ENCODE data around the gene CTSS.
"Not testable (repeated sequence)": the region's sequence is repeated elsewhere in the genome, so short reads cannot be mapped to it uniquely, and the experiment has no call there.

Gene CTSS

DNA sequence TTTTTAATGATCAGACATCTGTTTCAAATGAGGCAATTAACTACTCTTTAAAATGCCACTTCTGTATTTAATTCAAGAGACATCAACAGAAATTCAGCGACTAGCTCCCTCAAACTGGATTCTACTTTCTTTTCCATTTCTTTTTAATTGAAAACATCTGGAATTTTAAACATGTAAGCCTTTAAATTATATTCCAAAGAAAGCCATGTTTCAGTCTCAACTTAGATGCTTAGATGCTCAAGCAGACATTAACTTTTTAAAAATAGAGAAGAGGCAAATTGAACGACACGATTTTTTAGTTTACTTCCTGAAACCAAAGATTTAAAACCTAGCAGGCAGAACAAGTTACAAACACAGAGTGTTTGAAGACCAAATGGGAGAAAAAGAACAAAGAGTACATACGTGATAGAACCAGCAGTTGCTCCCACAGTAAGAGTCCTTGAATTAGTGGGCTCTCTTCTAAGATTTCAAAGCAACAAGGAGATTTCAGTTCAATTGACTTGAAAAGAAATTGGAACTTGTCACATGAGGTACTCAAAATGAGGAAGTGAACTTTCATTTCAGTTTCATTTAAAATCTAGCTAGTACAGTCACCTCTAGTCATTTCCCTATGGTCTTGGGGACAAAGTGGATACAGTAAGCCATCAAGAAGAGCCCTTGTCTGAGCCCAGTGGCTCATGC, at the start of gene CTSS:
Gene CTSS (minus strand): TSS at position 483 of the 681 bp plus-strand sequence. CDS start 1,015 bp downstream, outside the sequence.
- DNase-seq = no peak

GRCh38 chr1:150813028-150813707, 47.6 kb upstream of the CTSS start:
- DNase-seq = no peak

GRCh38 chr1:150810958-150811659, 45.5 kb upstream of the CTSS start:
- DNase-seq = no peak

GRCh38 chr1:150809651-150810050, 44.1 kb upstream of the CTSS start:
- DNase-seq = no peak

- no peak for DNase-seq
Measured at GRCh38 chr1:150808846-150809245, 43.3 kb upstream of the CTSS start.

DNA sequence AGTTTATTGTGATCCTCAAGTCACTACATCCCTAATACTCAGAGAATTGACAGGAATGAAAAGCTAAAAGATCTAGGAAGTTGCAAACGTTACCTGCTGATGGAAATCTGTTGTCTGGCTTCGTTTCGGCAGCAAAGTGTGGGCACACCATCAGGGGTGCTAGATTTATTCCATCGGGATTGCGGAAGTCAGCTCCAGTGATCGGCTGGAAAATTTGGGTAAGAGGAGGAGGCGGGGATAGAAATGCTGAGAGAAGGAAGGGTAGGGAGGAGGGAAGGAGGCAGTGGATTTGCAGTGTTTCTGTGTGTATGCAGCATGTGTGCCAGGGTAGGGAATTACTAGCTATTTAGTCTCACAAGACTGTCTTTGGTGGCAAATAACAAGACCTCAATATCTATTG, 42.5 kb upstream of the CTSS start, which contains the start of gene CTSK:
Gene CTSK (minus strand): TSS at position 140 of the 400 bp plus-strand sequence. CDS start 1,455 bp downstream, outside the sequence.
- no peak for DNase-seq

- DNase-seq = no peak
Measured at GRCh38 chr1:150807249-150808023, 41.9 kb upstream of the CTSS start.

GRCh38 chr1:150805899-150806298, 40.3 kb upstream of the CTSS start:
- DNase-seq = no peak

GRCh38 chr1:150804671-150805070, 39.1 kb upstream of the CTSS start:
- DNase-seq = no peak

DNA sequence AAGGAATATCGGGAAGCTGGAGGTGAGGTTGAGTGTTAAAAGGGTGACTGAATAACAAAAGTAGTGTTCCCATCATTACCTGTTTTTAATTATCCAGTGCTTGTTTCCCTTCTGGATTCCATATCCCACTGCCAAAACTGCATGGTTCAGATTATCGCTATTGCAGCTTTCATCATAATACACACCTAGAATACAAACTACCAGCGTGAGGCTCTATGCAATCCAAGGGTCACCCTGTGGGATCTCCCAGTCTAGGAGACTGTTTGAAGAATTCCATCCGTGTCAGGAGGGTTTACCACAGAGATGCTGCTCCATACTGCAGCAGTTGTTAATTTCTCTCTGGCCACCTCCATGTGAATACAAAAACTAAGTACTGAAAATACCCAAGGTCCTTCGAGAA, 33.5 kb upstream of the CTSS start:
- no peak for DNase-seq

DNA sequence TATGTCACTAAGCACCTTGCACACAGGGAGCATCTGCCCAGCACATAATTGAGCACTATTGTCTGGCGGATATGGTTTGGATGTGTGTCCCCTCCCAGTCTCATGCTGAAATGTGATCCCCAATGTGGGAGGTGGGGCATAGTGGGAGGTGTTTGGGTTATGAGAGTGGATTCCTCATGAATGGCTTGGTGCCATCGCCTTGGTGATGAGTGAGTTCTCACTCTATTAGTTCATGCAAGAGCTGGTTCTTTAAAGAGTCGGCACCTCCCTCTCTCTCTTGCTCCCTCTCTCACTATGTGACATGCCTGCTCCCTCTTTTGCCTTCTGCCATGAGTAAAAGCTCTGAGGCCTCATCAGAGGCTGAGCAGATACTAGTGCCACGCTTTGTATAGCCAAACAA, 32.9 kb upstream of the CTSS start:
- no peak for DNase-seq

- no peak for DNase-seq
Measured at GRCh38 chr1:150796374-150796773, 30.8 kb upstream of the CTSS start.

- DNase-seq = not testable (repeated sequence)
Measured at GRCh38 chr1:150793778-150794177, 28.2 kb upstream of the CTSS start.

DNA sequence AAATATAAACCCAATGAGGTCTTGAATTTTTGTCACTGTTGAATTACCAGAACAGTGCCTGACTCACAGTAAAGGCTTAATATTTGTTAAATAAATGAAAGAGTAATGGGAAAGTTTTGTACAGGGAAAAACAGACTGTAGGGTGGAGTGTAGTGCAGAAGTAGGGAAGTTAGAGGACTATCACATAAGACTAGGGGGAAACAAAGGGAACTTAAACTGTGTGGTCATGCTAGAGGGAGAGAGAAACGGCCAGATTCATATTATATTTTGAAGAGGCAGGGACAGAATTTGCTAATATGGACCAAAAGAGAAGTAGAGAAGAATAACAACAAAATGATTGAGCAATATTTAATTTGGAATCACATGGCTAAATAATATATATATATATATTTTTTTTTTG, 27.6 kb upstream of the CTSS start:
- DNase-seq = no peak

- DNase-seq = no peak
Measured at GRCh38 chr1:150791585-150791984, 26.0 kb upstream of the CTSS start.

- DNase-seq = no peak
Measured at GRCh38 chr1:150789396-150789795, 23.8 kb upstream of the CTSS start.

DNA sequence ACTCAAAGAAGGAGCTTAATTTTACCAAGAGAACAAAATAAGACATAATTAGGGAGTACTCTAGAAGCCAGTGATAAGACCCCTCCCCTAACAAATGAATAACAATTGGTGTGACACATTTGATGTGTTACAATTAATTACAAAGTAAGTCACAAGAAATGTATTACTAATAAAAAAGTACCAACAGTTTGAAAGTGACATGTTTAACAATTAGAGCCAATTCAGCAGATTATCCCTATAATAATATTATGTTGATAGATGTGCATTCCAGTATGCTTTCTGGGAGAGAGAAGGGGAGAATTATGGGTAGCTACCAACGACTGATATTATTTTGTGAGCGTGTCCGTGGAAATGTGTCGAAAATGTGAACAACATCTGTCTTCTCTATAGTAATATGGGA, 23.4 kb upstream of the CTSS start:
- DNase-seq = no peak

DNA sequence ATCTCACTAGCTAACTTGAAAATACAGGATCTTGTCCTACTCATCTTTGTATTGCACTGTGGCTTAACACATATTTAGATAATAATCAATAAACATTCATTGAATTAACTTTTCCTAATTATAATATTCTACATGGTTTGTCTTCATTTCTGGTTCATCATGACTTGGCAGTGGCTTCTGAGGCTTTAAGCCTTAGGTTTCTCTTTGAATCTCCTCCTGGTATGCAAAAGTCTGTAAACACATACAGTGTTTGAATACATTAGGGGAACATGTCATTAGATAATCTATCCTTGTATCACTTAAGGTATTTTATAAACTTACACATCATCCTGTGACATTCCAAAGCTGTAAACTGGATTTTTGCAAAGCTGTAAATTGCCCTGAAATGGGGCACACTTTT, 21.9 kb upstream of the CTSS start:
- DNase-seq = no peak

DNA sequence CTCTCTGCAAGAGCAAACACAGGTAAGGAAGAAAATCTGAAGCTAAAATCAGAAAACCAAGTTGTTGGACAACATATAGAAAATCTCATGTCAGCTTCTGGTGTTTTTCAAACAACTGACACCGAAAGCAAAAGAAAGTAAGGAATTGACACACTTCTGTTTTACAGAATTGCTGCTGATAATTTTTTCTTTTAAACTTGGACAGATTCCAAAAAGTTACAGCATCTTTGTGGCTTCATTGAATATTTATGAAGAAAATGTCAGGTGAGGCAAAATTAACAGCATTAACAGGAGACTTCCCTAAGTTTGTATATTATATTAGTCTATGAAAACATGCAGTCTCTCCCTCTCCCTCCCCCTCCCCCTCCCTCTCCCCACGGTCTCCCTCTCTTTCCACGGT, 14.9 kb upstream of the CTSS start:
- DNase-seq = no peak

GRCh38 chr1:150778409-150778808, 12.8 kb upstream of the CTSS start:
- DNase-seq = no peak

GRCh38 chr1:150777544-150777943, 12.0 kb upstream of the CTSS start:
- no peak for DNase-seq

GRCh38 chr1:150775931-150776505, 10.4 kb upstream of the CTSS start:
- DNase-seq = not testable (repeated sequence)

- no peak for DNase-seq
Measured at GRCh38 chr1:150775276-150775675, 9.7 kb upstream of the CTSS start.

Measured in NCI-H1694 treated with DMSO at 0.1 percent for 48 hours (cell line).